Cardiac muscle cell (in vitro differentiated cells and primary cell): ENCODE data around the gene ERMP1. TPM values are rescaled to one million over a fixed set of nuclear protein-coding genes. Genes with fewer than 3 reads are reported as not detected.

Source experiments
- DNase-seq, 2 donors: peaks; one replicate each; pipeline versions ENCODE4 v3.0.0 to v3.0.0-alpha.2; 2010 to 2017; ENCODE audit warnings: low read depth in 1 of 2, low spot score in 1 of 2
- H3K27ac ChIP-seq: fragments of 200-600 bp; sonication (generic); 2 replicates; pipeline ENCODE4 v1.5.1; 2016
- H3K27me3 ChIP-seq: fragments of 200-600 bp; sonication (generic); 2 replicates; pipeline ENCODE4 v1.6.0; 2016; ENCODE audit warnings: control low read depth
- H3K36me3 ChIP-seq: fragments of 200-600 bp; sonication (generic); 2 replicates; pipeline ENCODE4 v1.5.1; 2016; ENCODE audit warnings: control low read depth
- H3K4me1 ChIP-seq: fragments of 200-600 bp; sonication (generic); 2 replicates; pipeline ENCODE4 v1.8.1; 2017; ENCODE audit warnings: low read depth, mild to moderate bottlenecking, mixed run types
- H3K4me3 ChIP-seq: fragments of 200-600 bp; sonication (generic); 2 replicates; pipeline ENCODE4 v1.5.1; 2016; ENCODE audit warnings: mild to moderate bottlenecking
- H3K9me3 ChIP-seq: fragments of 200-600 bp; sonication (generic); 2 replicates; pipeline ENCODE4 v1.5.1; 2017; ENCODE audit warnings: low read depth, mild to moderate bottlenecking, control low read depth
- CTCF ChIP-seq: IDR thresholded peaks from 2 replicates; pipeline ENCODE4 v1.5.1; 2012; ENCODE audit warnings: low read depth, mild to moderate bottlenecking, low read length
- polyA plus RNA-seq: library from polyadenylated mRNA; unstranded; fragments of >200 nt; fragmentation: Nextera tagmentation; extraction: Ambion mirVana; gene quantifications from 2 replicates; pipeline ENCODE4 v1.2.1, GENCODE V29; 2016
- total RNA-seq: library from RNA; depleted of rRNA; stranded (reverse); fragments of >200 nt; gene quantifications from 2 replicates; pipeline ENCODE4 v1.2.3, GENCODE V29; 2016

The ERMP1 gene
- total and polyA plus RNA-seq, 2 experiments from 2014 or later: 18.1 to 31.5 TPM

GRCh38 chr9:5825895-5826622 is 6.9 kb downstream of the ERMP1 start:
- H3K4me3 ChIP-seq: no peak overlapping the region

GRCh38 chr9:5825223-5825622 is 7.7 kb downstream of the ERMP1 start:
- peaks cover 22% of the 10 kb centered on the region for H3K36me3 ChIP-seq
- H3K27me3 ChIP-seq: no peaks in the 10 kb centered on the region
- no peak overlapping the region for H3K27ac ChIP-seq
- H3K9me3 ChIP-seq: no peaks in the 10 kb centered on the region
- no peak overlapping the region for H3K4me3 ChIP-seq
- no peak for DNase-seq
- no peak for TF ChIP-seq CTCF
- H3K4me1 ChIP-seq: no peaks in the 10 kb centered on the region

More at GRCh38 chr9:5825895-5826622, 6.9 kb downstream of the ERMP1 start:
- no peak for TF ChIP-seq CTCF
- H3K9me3 ChIP-seq: no peaks in the 10 kb centered on the region
- H3K27ac ChIP-seq: no peak overlapping the region
- H3K36me3 ChIP-seq: peaks cover 22% of the 10 kb centered on the region
- DNase-seq: no peak
- no peaks in the 10 kb centered on the region for H3K27me3 ChIP-seq
- no peaks in the 10 kb centered on the region for H3K4me1 ChIP-seq

- Histone ChIP-seq H3K4me1 (no peaks in the 10 kb centered on the region), H3K27me3 (no peaks in the 10 kb centered on the region), H3K9me3 (no peaks in the 10 kb centered on the region), H3K27ac (no peak overlapping the region), H3K36me3 (peaks cover 22% of the 10 kb centered on the region), H3K4me3 (no peak overlapping the region)
- no peak for DNase-seq
- no peak for TF ChIP-seq CTCF
Observed at GRCh38 chr9:5820425-5820824, 12.5 kb downstream of the ERMP1 start.

- Histone ChIP-seq H3K27me3 (no peaks in the 10 kb centered on the region), H3K4me3 (no peak overlapping the region), H3K27ac (no peak overlapping the region), H3K9me3 (no peaks in the 10 kb centered on the region), H3K4me1 (no peaks in the 10 kb centered on the region), H3K36me3 (peaks cover 22% of the 10 kb centered on the region)
- no peak for DNase-seq
- TF ChIP-seq CTCF: no peak
Observed at GRCh38 chr9:5819174-5819573, 13.7 kb downstream of the ERMP1 start.

GRCh38 chr9:5818424-5819142 is 14.3 kb downstream of the ERMP1 start:
- Histone ChIP-seq H3K27ac (no peak overlapping the region), H3K4me3 (no peak overlapping the region), H3K9me3 (no peaks in the 10 kb centered on the region), H3K36me3 (peaks cover 16% of the 10 kb centered on the region), H3K4me1 (no peaks in the 10 kb centered on the region), H3K27me3 (no peaks in the 10 kb centered on the region)
- DNase-seq: no peak
- TF ChIP-seq CTCF: no peak
